Tibial artery (tissue), 4 donors: ENCODE results near the gene ADGRL1.

Experiments used
- DNase-seq, 2 donors: peaks; one replicate each; pipeline ENCODE4 v3.0.0-alpha.2; 2019
- H3K27ac ChIP-seq, 2 donors: fragments of 200-600 bp; sonication (generic) in 1 of 2; 1 replicate in 1 of 2; 2 replicates in 1 of 2; pipeline ENCODE4 v1.5.1; 2018 to 2019; ENCODE audit warnings: mild to moderate bottlenecking in 1 of 2
- H3K27me3 ChIP-seq, 2 donors: fragments of 200-600 bp; sonication (generic) in 1 of 2; one replicate each; pipeline versions ENCODE4 v1.5.1 to v1.6.0; 2016 to 2019
- H3K36me3 ChIP-seq, 3 donors: fragments of 200-600 bp; sonication (generic) in 2 of 3; one replicate each; pipeline ENCODE4 v1.5.1; 2016 to 2019; ENCODE audit warnings: mild to moderate bottlenecking in 2 of 3
- H3K4me1 ChIP-seq, 4 donors: fragments of 200-600 bp; sonication (generic) in 2 of 4; 1 replicate in 3 of 4; 2 replicates in 1 of 4; pipeline ENCODE4 v1.5.1; 2016 to 2019
- H3K4me3 ChIP-seq, 2 donors: fragments of 200-600 bp; sonication (generic) in 1 of 2; 1 replicate in 1 of 2; 2 replicates in 1 of 2; pipeline ENCODE4 v1.5.1; 2018 to 2019; ENCODE audit warnings: mild to moderate bottlenecking in 2 of 2
- H3K9me3 ChIP-seq, 3 donors: fragments of 200-600 bp; sonication (generic) in 1 of 3; one replicate each; pipeline ENCODE4 v1.5.1; 2016 to 2019
- CTCF ChIP-seq, 2 experiments: fragments of 200-600 bp in 1 of 2; fragments of 450-650 bp in 1 of 2; IDR thresholded peaks; one replicate each; pipeline ENCODE4 v1.5.1; 2017 to 2019; ENCODE audit warnings: antibody characterized with exemption in 2 of 2, mild to moderate bottlenecking in 1 of 2, moderate library complexity in 1 of 2
- intact Hi-C: fragments of 100-400 bp; cut with DNase I; formaldehyde crosslinking; loops from one replicate; pipeline ENCODE4 v1.15.0; 2023; ENCODE audit warnings: low total_unique reads

Gene ADGRL1

DNA sequence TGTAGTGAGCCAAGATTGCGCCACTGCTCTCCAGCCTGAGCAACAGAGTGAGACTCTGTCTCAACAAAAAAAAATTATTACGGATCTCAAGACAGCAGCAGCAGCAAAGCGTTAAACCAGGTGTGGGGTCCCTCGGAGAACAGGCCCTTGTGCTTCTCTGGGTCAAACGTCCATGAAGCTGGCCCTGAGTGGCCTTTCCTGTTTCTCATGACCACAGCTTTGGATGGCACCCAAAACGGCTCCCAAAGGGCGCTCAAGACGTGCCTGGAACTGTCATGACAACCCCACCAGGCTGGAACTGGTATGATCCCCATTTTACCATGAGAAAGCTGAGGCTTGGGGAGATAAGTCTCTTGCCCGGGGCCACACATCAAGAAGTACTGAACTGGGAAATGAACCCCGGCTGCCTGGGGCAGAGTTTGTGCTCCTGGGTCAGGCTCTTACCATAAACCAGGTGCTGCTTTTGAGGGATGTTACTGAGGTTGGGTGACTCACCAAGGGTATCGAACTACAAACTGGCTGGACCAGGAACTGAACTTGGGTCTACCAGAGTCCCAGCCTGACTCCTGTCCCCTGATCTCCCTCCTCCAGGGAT lies 103.8 kb downstream of the ADGRL1 start:
- peak overlapping the region in 1 of 2 donors; percentile 24 for H3K27ac ChIP-seq
- H3K9me3 ChIP-seq, result no peaks in the 10 kb centered on the region
- H3K36me3 ChIP-seq, result peaks cover 62 to 97% (median 76%) of the 10 kb centered on the region in 3 donors
- intact Hi-C loops, result no loop called here
- H3K4me3 ChIP-seq, result no peak overlapping the region
- H3K4me1 ChIP-seq, result peaks cover 0 to 16% (median 5%) of the 10 kb centered on the region in 4 donors
- TF ChIP-seq CTCF (IDR thresholded peaks at IDR 0.05), result no peak
- no peaks in the 10 kb centered on the region for H3K27me3 ChIP-seq
- no peak for DNase-seq

GRCh38 chr19:14101003-14101545 lies 104.9 kb downstream of the ADGRL1 start:
- TF ChIP-seq CTCF (IDR thresholded peaks at IDR 0.05), result no peak
- no peak overlapping the region for H3K27ac ChIP-seq
- H3K36me3 ChIP-seq, result peaks cover 68 to 97% (median 79%) of the 10 kb centered on the region in 3 donors

More at GRCh38 chr19:14101003-14101545, 104.9 kb downstream of the ADGRL1 start:
- H3K9me3 ChIP-seq, result no peaks in the 10 kb centered on the region
- DNase-seq, result no peak
- peaks cover 0 to 4% (median 0%) of the 10 kb centered on the region in 4 donors for H3K4me1 ChIP-seq
- intact Hi-C loops, result no loop called here
- H3K27me3 ChIP-seq, result no peaks in the 10 kb centered on the region
- H3K4me3 ChIP-seq, result no peak overlapping the region
